Fibroblast of lung (primary cell): Measurements from ENCODE around the gene MROH8.

Source experiments
- CTCF ChIP-seq, 2 donors: IDR thresholded peaks in 1 of 2; conservative IDR thresholded peaks in 1 of 2; 1 replicate in 1 of 2; 2 replicates in 1 of 2; pipeline ENCODE4 v1.5.1; 2011 to 2012; ENCODE audit warnings: low read length in 2 of 2, control low read depth in 1 of 2, inconsistent platforms in 1 of 2, low read depth in 1 of 2, mild to moderate bottlenecking in 1 of 2
- EZH2 ChIP-seq: IDR thresholded peaks from 2 replicates; pipeline ENCODE4 v1.5.1; 2012; ENCODE audit warnings: low read length, control low read depth, mild to moderate bottlenecking; ENCODE audit errors: missing control alignments

- TF ChIP-seq CTCF (conservative IDR thresholded peaks at IDR 0.05 in 1 of 2, IDR thresholded peaks at IDR 0.05 in 1 of 2; ENCODE audit: low read depth in 1 of 2, low read length in 2 of 2) = no peak
- no peak for TF ChIP-seq EZH2
These were observed 36.6 kb downstream of the MROH8 start for GRCh38 chr20:37142708-37143107.
